DND-41 (cell line): ENCODE data around the gene ANXA9.

Experiments
- EZH2 ChIP-seq: IDR thresholded peaks from 3 replicates; pipeline ENCODE4 v1.6.1; 2012; ENCODE audit warnings: borderline replicate concordance, low read depth, mild to moderate bottlenecking, moderate library complexity, low read length, inconsistent platforms; ENCODE audit not compliant: severe bottlenecking
- TF ChIP-seq, protein P1 (sequence below): IDR thresholded peaks from 2 replicates; pipeline ENCODE4 v1.5.1; 2012; ENCODE audit warnings: borderline replicate concordance, low read length, moderate library complexity, mild to moderate bottlenecking; ENCODE audit not compliant: poor library complexity, severe bottlenecking; ENCODE audit errors: extremely low read depth

DNA sequence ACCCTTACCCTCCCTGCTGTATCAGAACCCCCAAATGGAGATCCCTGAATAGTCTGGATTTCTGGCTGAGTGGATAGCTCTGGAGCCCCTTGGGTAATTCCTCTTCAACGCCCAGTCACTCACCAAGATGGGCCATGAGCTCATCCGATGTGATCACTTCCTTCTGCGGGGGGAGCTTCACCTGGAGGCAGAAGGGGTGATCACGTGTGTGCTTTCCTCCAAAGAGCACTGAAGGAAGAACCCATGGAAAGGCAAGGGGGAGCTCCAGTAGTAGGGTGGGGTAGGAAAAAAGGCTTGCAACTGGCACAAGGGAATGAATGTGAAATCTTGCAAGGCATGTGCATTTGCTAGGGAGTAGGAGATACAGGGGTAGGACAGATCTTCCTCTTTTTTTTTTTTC lies 19.5 kb downstream of the ANXA9 start:
- TF ChIP-seq, protein P1, sequence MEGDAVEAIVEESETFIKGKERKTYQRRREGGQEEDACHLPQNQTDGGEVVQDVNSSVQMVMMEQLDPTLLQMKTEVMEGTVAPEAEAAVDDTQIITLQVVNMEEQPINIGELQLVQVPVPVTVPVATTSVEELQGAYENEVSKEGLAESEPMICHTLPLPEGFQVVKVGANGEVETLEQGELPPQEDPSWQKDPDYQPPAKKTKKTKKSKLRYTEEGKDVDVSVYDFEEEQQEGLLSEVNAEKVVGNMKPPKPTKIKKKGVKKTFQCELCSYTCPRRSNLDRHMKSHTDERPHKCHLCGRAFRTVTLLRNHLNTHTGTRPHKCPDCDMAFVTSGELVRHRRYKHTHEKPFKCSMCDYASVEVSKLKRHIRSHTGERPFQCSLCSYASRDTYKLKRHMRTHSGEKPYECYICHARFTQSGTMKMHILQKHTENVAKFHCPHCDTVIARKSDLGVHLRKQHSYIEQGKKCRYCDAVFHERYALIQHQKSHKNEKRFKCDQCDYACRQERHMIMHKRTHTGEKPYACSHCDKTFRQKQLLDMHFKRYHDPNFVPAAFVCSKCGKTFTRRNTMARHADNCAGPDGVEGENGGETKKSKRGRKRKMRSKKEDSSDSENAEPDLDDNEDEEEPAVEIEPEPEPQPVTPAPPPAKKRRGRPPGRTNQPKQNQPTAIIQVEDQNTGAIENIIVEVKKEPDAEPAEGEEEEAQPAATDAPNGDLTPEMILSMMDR: no peak
- no peak for TF ChIP-seq EZH2
